NCI-H69 (cell line): ENCODE data around the gene SAA1.
"Not testable (repeated sequence)": the region's sequence is repeated elsewhere in the genome, so short reads cannot be mapped to it uniquely, and the experiment has no call there.

Experiments
- DNase-seq: peaks from one replicate; lab custom pipeline; 2025; lab: John Stamatoyannopoulos, UW

Gene SAA1

GRCh38 chr11:18265949-18266348 lies at the start of gene SAA1:
Gene SAA1, plus strand, starts transcription at chr11:18266264. Its CDS starts 624 bp downstream, at chr11:18266888.
- no peak for DNase-seq

GRCh38 chr11:18221274-18221876 lies 44.7 kb upstream of the SAA1 start:
- no peak for DNase-seq

GRCh38 chr11:18222814-18223421 lies 43.1 kb upstream of the SAA1 start:
- no peak for DNase-seq

GRCh38 chr11:18223591-18224387 lies 42.3 kb upstream of the SAA1 start:
- DNase-seq, result no peak

- no peak for DNase-seq
Measured at GRCh38 chr11:18225913-18226312, 40.2 kb upstream of the SAA1 start.

GRCh38 chr11:18229501-18229900 lies 36.6 kb upstream of the SAA1 start:
- no peak for DNase-seq

GRCh38 chr11:18230859-18231258 lies 35.2 kb upstream of the SAA1 start:
- no peak for DNase-seq

- no peak for DNase-seq
Measured at GRCh38 chr11:18233912-18234311, 32.2 kb upstream of the SAA1 start.

GRCh38 chr11:18235394-18236334 lies 30.4 kb upstream of the SAA1 start:
- peak; percentile 16 for DNase-seq

- no peak for DNase-seq
Measured at GRCh38 chr11:18236664-18237356, 29.3 kb upstream of the SAA1 start, which contains the start of gene SAA4. Gene SAA4, minus strand, starts transcription at chr11:18236802. Its CDS starts 876 bp downstream, at chr11:18235926.

- DNase-seq, result no peak
Measured at GRCh38 chr11:18239655-18240054, 26.4 kb upstream of the SAA1 start.

- DNase-seq, result peak; percentile 82
Measured at GRCh38 chr11:18243783-18244362, 22.2 kb upstream of the SAA1 start.

GRCh38 chr11:18245396-18245795 lies 20.7 kb upstream of the SAA1 start:
- no peak for DNase-seq

- DNase-seq, result not testable (repeated sequence)
Measured at GRCh38 chr11:18246379-18247190, 19.5 kb upstream of the SAA1 start.

- DNase-seq, result not testable (repeated sequence)
Measured at GRCh38 chr11:18247191-18247581, 18.9 kb upstream of the SAA1 start.

- DNase-seq, result no peak
Measured at GRCh38 chr11:18248561-18248960, 17.5 kb upstream of the SAA1 start, which contains the start of gene SAA2. Gene SAA2, minus strand, starts transcription at chr11:18248668. Its CDS starts 657 bp downstream, at chr11:18248011.

GRCh38 chr11:18253233-18253632 lies 12.8 kb upstream of the SAA1 start:
- no peak for DNase-seq

GRCh38 chr11:18253778-18254338 lies 12.2 kb upstream of the SAA1 start:
- DNase-seq, result no peak

GRCh38 chr11:18254781-18255361 lies 11.2 kb upstream of the SAA1 start:
- DNase-seq, result no peak
